Measurements from ENCODE around the gene CCDC174. TPM values are rescaled to one million over a fixed set of nuclear protein-coding genes. Genes with fewer than 3 reads are reported as not detected.
A peak's percentile ranks its signal among the peaks of the same experiment; 100 is the strongest.

The CCDC174 gene
- total and polyA plus RNA-seq, 2 of the 4 experiments (the other 2 are of a cell fraction), result 5.9 to 9.6 TPM

GRCh38 chr3:14716591-14716990 is 65.0 kb downstream of the CCDC174 start:
- ATAC-seq (ENCODE audit: low read depth), result peak; percentile 59

More at GRCh38 chr3:14716591-14716990, 65.0 kb downstream of the CCDC174 start:
- ChIA-PET CTCF (no interaction called here), POLR2A (ENCODE audit: unreplicated experiment) (no interaction called here)
- Histone ChIP-seq H3K18ac (ENCODE audit: low read depth, low read length) (no peak overlapping the region), H3K36me3 (ENCODE audit: control insufficient read depth, insufficient read depth, low read length) (no peaks in the 10 kb centered on the region), H2BK120ac (ENCODE audit: low read depth, low read length) (no peak overlapping the region), H3K4ac (ENCODE audit: low read depth, low read length) (no peak overlapping the region), H3K4me3 (ENCODE audit: insufficient read depth, low read depth, low read length) (no peak overlapping the region), H2BK20ac (ENCODE audit: low read depth, low read length) (no peak overlapping the region; the same call in 1 of the 2 replicates), H4K20me1 (ENCODE audit: insufficient read depth, low read length) (no peaks in the 10 kb centered on the region), H3K79me1 (ENCODE audit: low read depth in 1 of 2, low read length in 2 of 2) (no peaks in the 10 kb centered on the region), H2BK15ac (ENCODE audit: low read depth, low read length) (no peak overlapping the region), H3K14ac (replicated peaks; ENCODE audit: low read depth, low read length) (no peak overlapping the region), H4K91ac (ENCODE audit: insufficient read depth, low read depth, low read length) (no peak overlapping the region), H3K56ac (ENCODE audit: extremely low read depth, insufficient read depth, low read length) (no peak overlapping the region), H3K9me1 (ENCODE audit: insufficient read depth, low read length) (peaks cover 4% of the 10 kb centered on the region; the same call in 1 of the 2 replicates), H3K23ac (ENCODE audit: low read depth, low read length) (no peak overlapping the region), H3K4me1 (ENCODE audit: control insufficient read depth, insufficient read depth, low read length) (peaks cover 3% of the 10 kb centered on the region; the same call in 1 of the 2 replicates), H4K5ac (ENCODE audit: low read depth, low read length) (no peak overlapping the region), H3K4me2 (ENCODE audit: low read depth, low read length) (no peak overlapping the region; the same call in 1 of the 2 replicates), H3K9me3 (ENCODE audit: control insufficient read depth, insufficient read depth, low read length) (no peaks in the 10 kb centered on the region), H3K9ac (ENCODE audit: low read depth, low read length) (no peak overlapping the region), H3K27ac (ENCODE audit: insufficient read depth, low read length) (no peak overlapping the region), H3K27me3 (ENCODE audit: control insufficient read depth, insufficient read depth, low read length) (peaks cover 2% of the 10 kb centered on the region; the same call in 1 of the 2 replicates), H2AK9ac (replicated peaks; ENCODE audit: low read depth, low read length, poor library complexity) (no peak overlapping the region), H2AK5ac (ENCODE audit: low read depth, low read length) (no peak overlapping the region), H2BK5ac (ENCODE audit: low read depth, low read length, poor library complexity, severe bottlenecking) (no peak overlapping the region), H2AFZ (replicated peaks; ENCODE audit: low read length, poor library complexity) (no peak overlapping the region), H4K8ac (ENCODE audit: low read depth in 2 of 2, low read length in 2 of 2) (no peak overlapping the region)
- TF ChIP-seq POLR2A (IDR thresholded peaks at IDR 0.05; ENCODE audit: low read depth, low read length), result no peak
- TF ChIP-seq FOS (IDR thresholded peaks at IDR 0.05; ENCODE audit: low read depth, low read length), result no peak
- no peak for TF ChIP-seq MXI1 (IDR thresholded peaks at IDR 0.05; ENCODE audit: borderline replicate concordance, low read depth, low read length)
- TF ChIP-seq CHD1 (IDR thresholded peaks at IDR 0.05; ENCODE audit: low read depth, low read length), result no peak
- TF ChIP-seq MAZ (IDR thresholded peaks at IDR 0.05; ENCODE audit: borderline replicate concordance, low read depth, low read length), result no peak
- TF ChIP-seq RAD21 (IDR thresholded peaks at IDR 0.05; ENCODE audit: low read length), result no peak
- no peak for TF ChIP-seq USF2 (IDR thresholded peaks at IDR 0.05; ENCODE audit: low read depth, low read length)
- TF ChIP-seq SMC3 (IDR thresholded peaks at IDR 0.05; ENCODE audit: low read depth, low read length), result no peak
- no peak for TF ChIP-seq BHLHE40 (IDR thresholded peaks at IDR 0.05; ENCODE audit: low read depth, low read length)
- no peak for TF ChIP-seq CEBPB (IDR thresholded peaks at IDR 0.05; ENCODE audit: low read depth, low read length)
- no peak for TF ChIP-seq CTCF (conservative IDR thresholded peaks at IDR 0.05; ENCODE audit: low read depth, low read length)
- TF ChIP-seq RCOR1 (IDR thresholded peaks at IDR 0.05; ENCODE audit: insufficient replicate concordance, low read length), result no peak
- no CpG with 5 or more reads among the region's 1 CpG for WGBS, 2 experiments (ENCODE audit: extremely low coverage in 2 of 2, insufficient read length in 1 of 2)
- BruUV-seq (replicated peaks), result no TSS peak
- dilution Hi-C loops (cut with HindIII; ENCODE audit: low sequenced_read_pairs, unreplicated experiment) (no loop called here), in situ Hi-C loops (cut with MboI; ENCODE audit: low sequenced_read_pairs) (no loop called here), intact Hi-C loops (cut with micrococcal nuclease) (no loop called here)
- no peak for DNase-seq

Data from IMR-90 (cell line).